HG03457 (cell line): Measurements from ENCODE around the gene CENPT.
"Not testable (repeated sequence)": the region's sequence is repeated elsewhere in the genome, so short reads cannot be mapped to it uniquely, and the experiment has no call there.

Experiments used
- ATAC-seq: cut with Tn5 transposase; IDR thresholded peaks from one replicate; pipeline ENCODE4 v1.9.1; 2021; ENCODE audit warnings: moderate number of reproducible peaks; ENCODE audit not compliant: unreplicated experiment

The CENPT gene

DNA sequence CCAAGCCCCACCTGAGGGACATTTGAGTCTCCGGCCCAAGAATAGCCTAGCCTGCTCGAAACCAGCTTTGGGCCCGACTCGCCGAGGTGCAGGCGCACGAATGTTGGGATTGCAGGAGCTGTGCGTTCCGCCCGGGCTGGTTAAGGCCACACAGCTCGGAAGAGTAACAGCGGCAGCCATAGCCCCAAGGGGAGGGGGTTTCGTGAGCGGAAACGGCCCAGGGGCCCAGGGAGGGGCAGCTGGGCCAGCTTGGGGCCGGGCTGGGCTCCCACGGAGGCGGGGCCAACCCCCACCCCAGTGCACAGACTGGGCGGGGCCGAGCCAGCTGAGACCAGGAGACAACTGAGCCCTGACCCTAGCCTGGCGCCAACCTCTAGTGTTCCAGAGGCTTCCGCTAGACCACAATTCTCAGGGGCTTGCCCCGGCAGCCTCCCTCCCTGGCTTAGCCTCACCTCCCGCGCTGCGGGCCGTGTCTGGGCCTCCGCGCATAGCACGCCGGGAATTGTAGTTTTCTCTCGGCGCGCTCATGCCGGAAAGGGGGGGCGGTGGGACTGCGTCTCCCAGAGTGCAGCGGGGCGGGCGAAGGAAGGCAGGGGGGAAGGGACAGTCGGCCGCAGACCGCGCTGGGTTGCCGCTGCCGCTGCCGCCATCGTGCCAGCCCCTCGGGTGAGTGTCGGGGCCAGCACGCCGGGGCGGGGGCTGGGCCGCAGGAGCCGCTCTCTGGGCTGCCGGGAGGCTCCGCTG lies 1.0 kb downstream of the CENPT start, which contains the start of gene NUTF2:
Gene NUTF2 (plus strand): TSS at position 614 of the 744 bp plus-strand sequence. CDS start 18,198 bp downstream, outside the sequence.
- ATAC-seq, result peak; percentile 43

GRCh38 chr16:67846063-67846319 lies 1.5 kb downstream of the CENPT start:
- ATAC-seq, result no peak

- no peak for ATAC-seq
Measured at GRCh38 chr16:67845291-67846062, 2.0 kb downstream of the CENPT start.

- ATAC-seq, result no peak
Measured at GRCh38 chr16:67844497-67844896, 3.0 kb downstream of the CENPT start.

DNA sequence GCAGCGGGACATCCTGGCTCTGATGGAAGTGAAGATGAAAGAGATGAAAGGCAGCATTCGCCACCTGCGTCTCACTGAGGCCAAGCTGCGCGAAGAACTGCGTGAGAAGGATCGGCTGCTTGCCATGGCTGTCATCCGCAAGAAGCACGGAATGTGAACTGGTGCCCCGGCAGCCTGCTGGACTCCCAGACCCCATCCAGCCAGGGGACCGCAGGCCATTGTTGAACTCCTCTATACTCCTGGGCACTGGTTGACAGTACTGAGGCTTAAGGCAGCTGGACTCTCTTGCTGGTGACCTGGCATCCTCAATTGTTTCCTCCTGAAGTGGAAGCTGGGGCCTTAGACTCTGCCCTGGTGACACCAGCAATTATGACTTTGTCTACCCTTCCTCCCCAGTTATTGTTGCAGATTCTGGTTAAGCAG lies 4.1 kb downstream of the CENPT start:
- no peak for ATAC-seq

GRCh38 chr16:67842509-67843342 lies 4.8 kb downstream of the CENPT start:
- ATAC-seq, result peak; percentile 2

GRCh38 chr16:67841816-67842508 lies 5.5 kb downstream of the CENPT start, which contains the start of gene THAP11:
TSS of gene THAP11 (plus strand) at chr16:67842320. CDS start at chr16:67842555, 235 bp downstream.
- peak; percentile 42 for ATAC-seq

DNA sequence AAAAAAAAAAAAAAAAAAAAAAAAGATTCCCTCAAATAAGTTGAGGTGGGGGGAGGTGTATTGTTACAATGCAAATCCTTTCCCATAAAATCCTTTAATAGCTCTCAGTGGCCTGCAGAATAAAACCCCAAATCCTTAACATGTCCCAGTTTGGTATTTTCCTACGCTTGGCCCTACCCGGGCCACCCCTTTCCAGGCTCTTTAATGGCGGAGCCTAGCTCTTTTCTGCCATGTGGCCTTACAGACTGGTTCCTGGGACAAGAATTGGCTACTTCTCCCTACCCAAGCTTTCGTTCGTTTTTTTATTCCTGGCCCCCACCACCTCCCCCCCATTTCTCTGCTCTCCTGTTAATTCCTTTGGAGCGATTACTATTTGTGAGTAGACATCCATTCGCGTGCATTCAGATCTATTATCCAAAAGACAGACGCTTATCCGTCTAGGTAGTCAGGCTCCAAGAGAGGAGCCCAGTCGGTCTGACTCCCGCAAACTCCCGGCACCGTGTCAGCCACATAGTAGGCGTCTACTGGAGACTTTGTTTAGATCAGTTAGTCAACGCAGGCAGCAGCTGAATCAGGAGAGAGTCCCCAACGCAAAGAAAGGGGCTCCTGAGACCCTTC lies 6.2 kb downstream of the CENPT start:
- no peak for ATAC-seq

GRCh38 chr16:67837811-67838210 lies 9.7 kb downstream of the CENPT start:
- no peak for ATAC-seq

- not testable (repeated sequence) for ATAC-seq
Measured at GRCh38 chr16:67837190-67837589, 10.3 kb downstream of the CENPT start.

GRCh38 chr16:67834242-67834614 lies 13.3 kb downstream of the CENPT start:
- no peak for ATAC-seq

GRCh38 chr16:67833415-67834241 lies 13.9 kb downstream of the CENPT start:
- ATAC-seq, result peak; percentile 86

DNA sequence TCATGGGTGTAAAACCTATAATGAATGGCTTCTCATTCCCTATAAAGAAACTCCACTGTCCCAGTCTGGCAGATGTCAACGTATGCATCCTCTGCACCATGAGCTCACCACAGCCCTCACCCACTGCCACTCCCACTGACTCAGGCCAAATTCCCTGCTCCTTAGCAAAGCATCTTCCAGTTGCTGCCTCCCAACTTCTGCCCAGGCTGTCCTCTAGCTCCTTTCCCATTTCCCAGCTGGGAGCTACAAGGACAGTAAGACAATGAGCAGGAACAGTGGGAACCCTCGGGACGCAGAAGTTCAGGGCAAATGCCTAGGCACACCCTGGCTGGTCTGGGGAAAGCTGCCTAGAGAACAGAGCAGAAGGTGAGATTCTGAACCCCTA lies 14.5 kb downstream of the CENPT start:
- no peak for ATAC-seq

DNA sequence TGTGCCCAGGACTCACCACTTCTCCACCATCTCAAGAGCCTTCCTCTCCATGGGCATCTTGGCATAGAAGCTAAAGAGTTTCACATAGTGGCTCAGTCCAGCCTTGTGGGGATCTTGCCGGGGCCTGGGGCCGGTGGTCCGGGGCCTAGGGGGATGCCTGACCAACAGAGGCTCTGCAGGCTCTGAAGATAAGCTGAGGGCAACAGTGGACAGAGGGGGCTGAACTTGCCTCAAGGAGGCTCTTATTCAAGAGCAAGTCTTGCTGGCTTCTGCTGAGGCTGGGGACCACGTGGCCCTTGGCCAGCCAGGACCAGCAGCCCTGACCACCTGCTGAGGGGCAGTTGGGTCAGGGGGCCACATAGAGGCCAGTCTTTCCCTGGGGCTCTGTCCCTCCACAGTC lies 18.8 kb downstream of the CENPT start:
- ATAC-seq, result no peak

GRCh38 chr16:67825906-67826305 lies 21.6 kb downstream of the CENPT start:
- no peak for ATAC-seq

- ATAC-seq, result no peak
Measured at GRCh38 chr16:67825119-67825518, 22.4 kb downstream of the CENPT start.

DNA sequence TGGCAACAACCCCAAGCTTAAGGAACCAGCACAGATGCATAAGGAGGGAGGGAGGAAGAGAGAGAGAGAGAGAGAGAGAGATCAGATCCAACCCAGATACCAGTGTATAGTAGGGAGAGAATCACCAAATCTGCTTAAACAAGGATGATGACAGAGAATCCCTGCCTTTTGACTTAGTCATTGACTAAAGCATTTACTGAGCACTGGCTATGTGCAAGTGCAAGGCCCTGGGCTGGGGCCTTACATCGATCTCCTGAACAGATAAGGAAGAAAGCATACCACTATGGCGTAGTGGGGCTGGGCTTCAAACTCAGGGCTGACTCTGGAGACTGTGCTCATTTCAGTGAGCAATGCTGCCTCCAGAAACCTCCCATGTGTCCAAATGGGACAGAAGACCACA lies 25.0 kb downstream of the CENPT start:
- no peak for ATAC-seq

GRCh38 chr16:67820608-67821259 lies 26.8 kb downstream of the CENPT start:
- no peak for ATAC-seq

DNA sequence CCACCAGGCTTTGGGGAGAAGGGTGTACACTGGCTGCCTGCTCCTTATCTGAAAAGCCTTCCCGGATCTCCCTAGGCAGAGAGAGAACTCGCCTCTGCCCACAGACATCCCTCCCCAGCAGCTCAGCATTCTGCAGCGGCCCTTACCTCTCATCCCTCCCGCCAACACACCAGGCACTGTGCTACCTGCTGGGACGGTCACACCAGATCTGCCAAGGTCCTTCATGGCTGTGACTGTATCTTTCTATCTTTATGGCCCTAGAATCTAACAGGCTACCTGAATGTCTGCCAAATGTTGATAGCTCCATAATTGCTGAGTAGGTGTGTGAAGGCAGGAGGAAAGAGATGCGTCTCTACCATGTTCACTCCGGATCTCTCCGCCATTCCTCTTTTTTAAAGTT lies 32.9 kb downstream of the CENPT start:
- no peak for ATAC-seq
